Heart right ventricle (tissue), 16 donors: Measurements from ENCODE around the gene BARD1. TPM values are rescaled to one million over a fixed set of nuclear protein-coding genes. Genes with fewer than 3 reads are reported as not detected.

ENCODE experiments used
- ATAC-seq, 8 donors: fragments of 200-7000 bp; cut with Tn5 transposase; one replicate each; pipeline ENCODE4 v1.9.1; 2020; ENCODE audit warnings: mild to moderate bottlenecking in 8 of 8, moderate library complexity in 8 of 8, moderate number of reproducible peaks in 1 of 8
- DNase-seq, 2 donors: peaks; one replicate each; pipeline ENCODE4 v3.0.0-alpha.2; 2020
- H3K27ac ChIP-seq, 10 donors: fragments of 200-600 bp; sonication (generic) in 2 of 10; one replicate each; pipeline versions ENCODE4 v1.5.0 to v1.8.0; 2020 to 2022; ENCODE audit warnings: mild to moderate bottlenecking in 3 of 10
- H3K27me3 ChIP-seq, 7 donors: fragments of 200-600 bp; one replicate each; pipeline ENCODE4 v1.8.0; 2021 to 2022; ENCODE audit warnings: mild to moderate bottlenecking in 2 of 7
- H3K36me3 ChIP-seq, 9 donors: fragments of 200-600 bp; sonication (generic) in 1 of 9; one replicate each; pipeline versions ENCODE4 v1.5.0 to v1.8.0; 2020 to 2022; ENCODE audit warnings: mild to moderate bottlenecking in 2 of 9
- H3K4me1 ChIP-seq, 9 donors: fragments of 200-600 bp; sonication (generic) in 1 of 9; one replicate each; pipeline versions ENCODE4 v1.5.0 to v1.8.0; 2020 to 2022; ENCODE audit warnings: mild to moderate bottlenecking in 4 of 9
- H3K4me3 ChIP-seq, 10 donors: fragments of 200-600 bp; sonication (generic) in 2 of 10; one replicate each; pipeline versions ENCODE4 v1.5.0 to v1.8.0; 2020 to 2022; ENCODE audit warnings: mild to moderate bottlenecking in 7 of 10, moderate library complexity in 2 of 10
- H3K9me3 ChIP-seq, 11 donors: fragments of 200-600 bp in 10 of 11; sonication (generic) in 2 of 11; one replicate each; pipeline versions ENCODE4 v1.5.0 to v1.8.0; 2013 to 2022; ENCODE audit warnings: mild to moderate bottlenecking in 2 of 11, control low read depth in 1 of 11, moderate library complexity in 1 of 11
- WGBS, 2 donors: extraction: QIAGEN DNeasy Blood & Tissue Kit; methylation state at CpG; one replicate each; pipeline ENCODE4 v1.1.7; 2013; ENCODE audit warnings: inconsistent platforms in 1 of 2; 5-methylcytosine and 5-hydroxymethylcytosine counted together
- intact Hi-C, 10 donors: fragments of 100-400 bp; cut with DNase I; formaldehyde crosslinking; loops; one replicate each; pipeline versions ENCODE4 v1.11.1 to v1.14.2; 2022
- polyA plus RNA-seq, 2 donors: library from polyadenylated mRNA; stranded (reverse); fragments of 200-250 nt; gene quantifications; one replicate each; pipeline ENCODE4 v1.2.3, GENCODE V29; 2013
- total RNA-seq, 10 donors: library from RNA; stranded (reverse); fragmentation: NEBNext Ultra II Directional in 3 of 10; extraction: Animal tissue kit (Norgen Biotek cat#: 25700) in 3 of 10; gene quantifications; one replicate each; pipeline versions ENCODE4 v1.2.1 to v1.2.4, GENCODE V29; 2021 to 2023
- TF ChIP-seq, protein P1 (sequence below), 9 donors: fragments of 200-600 bp; sonication (generic) in 2 of 9; IDR thresholded peaks; one replicate each; pipeline versions ENCODE4 v1.5.0 to v1.8.0; 2021 to 2022; ENCODE audit warnings: antibody characterized with exemption in 9 of 9, mild to moderate bottlenecking in 5 of 9, moderate library complexity in 1 of 9
- donor health status: Arrhythmogenic right ventricular cardiomyopathy.
- donor health status: ischemic (EF 13 %, LVEDD 7.1; RV severe dilation, severe dysfunction).
- donor health status: healthy with polysubstance abuse.
- donor health status: DM: no; HTN: yes; CAD: no.
- donor health status: DM: no; HTN: no; CAD: no.
- donor health status: ischemic (EF 25% LVEDD 6.9; RV normal size, moderate dysfunction).
- donor health status: ischemic (EF 25% LVEDD 5.7; RV mildly dilated, moderate dysfunction).
- donor health status: healthy.
- donor health status: DM: yes; HTN: yes; CAD: no.
- donor health status: Ischemic cardiomyopathy.
- donor health status: ischemic (EF 35%, LVEDD 5.7; RV mildly dilated, moderate dysfunction).
- donor health status: nonischemic (EF 11% LVEDD 7.7; RV severe dilation, severe dysfunction).
- donor health status: DM: yes; HTN: yes; CAD: no.
- donor health status: PGD.
- donor health status: ischemic (EF 29% LVEDD 5.4; RV normal size, mild dysfunction).
- donor health status: nonischemic (EF 23%, LVEDD 6.1; RV moderate dilation, normal function).

Gene BARD1
- total and polyA plus RNA-seq, 12 donors: 1.4 to 15.5 (median 8.7) TPM

GRCh38 chr2:214772443-214773015, 37.0 kb downstream of the BARD1 start:
- Histone ChIP-seq H3K9me3 (peaks cover 0 to 15% (median 0%) of the 10 kb centered on the region in 11 donors), H3K27ac (no peak overlapping the region), H3K4me3 (no peak overlapping the region), H3K27me3 (no peaks in the 10 kb centered on the region), H3K4me1 (peaks cover 0 to 10% (median 0%) of the 10 kb centered on the region in 9 donors), H3K36me3 (peaks cover 0 to 40% (median 5%) of the 10 kb centered on the region in 9 donors)
- WGBS, 2 donors: 38 to 39% methylated on average over 3 of the region's 3 CpGs
- TF ChIP-seq, protein P1, sequence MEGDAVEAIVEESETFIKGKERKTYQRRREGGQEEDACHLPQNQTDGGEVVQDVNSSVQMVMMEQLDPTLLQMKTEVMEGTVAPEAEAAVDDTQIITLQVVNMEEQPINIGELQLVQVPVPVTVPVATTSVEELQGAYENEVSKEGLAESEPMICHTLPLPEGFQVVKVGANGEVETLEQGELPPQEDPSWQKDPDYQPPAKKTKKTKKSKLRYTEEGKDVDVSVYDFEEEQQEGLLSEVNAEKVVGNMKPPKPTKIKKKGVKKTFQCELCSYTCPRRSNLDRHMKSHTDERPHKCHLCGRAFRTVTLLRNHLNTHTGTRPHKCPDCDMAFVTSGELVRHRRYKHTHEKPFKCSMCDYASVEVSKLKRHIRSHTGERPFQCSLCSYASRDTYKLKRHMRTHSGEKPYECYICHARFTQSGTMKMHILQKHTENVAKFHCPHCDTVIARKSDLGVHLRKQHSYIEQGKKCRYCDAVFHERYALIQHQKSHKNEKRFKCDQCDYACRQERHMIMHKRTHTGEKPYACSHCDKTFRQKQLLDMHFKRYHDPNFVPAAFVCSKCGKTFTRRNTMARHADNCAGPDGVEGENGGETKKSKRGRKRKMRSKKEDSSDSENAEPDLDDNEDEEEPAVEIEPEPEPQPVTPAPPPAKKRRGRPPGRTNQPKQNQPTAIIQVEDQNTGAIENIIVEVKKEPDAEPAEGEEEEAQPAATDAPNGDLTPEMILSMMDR (IDR thresholded peaks at IDR 0.05): no peak
- ATAC-seq (no peak), DNase-seq (no peak)
- intact Hi-C loops: no loop called here

DNA sequence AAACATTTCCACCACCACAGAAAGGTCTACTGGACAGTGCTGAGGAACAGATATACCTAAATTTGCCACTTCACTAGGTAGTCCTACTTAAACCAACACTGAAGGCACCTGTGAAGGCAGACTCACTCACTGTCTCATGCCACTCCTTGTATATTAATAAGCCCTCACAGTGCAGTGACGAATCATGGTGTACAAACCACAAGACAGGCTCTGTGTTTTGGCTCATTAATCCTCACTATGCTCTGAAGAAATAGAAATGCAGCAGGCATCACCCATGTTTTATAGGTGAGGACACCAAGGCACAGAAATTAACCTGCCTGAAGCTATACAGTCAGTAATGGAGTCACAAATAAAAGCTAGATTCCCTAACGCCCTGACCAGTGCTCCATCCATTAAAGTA, 44.3 kb downstream of the BARD1 start:
- ATAC-seq (no peak), DNase-seq (no peak)
- intact Hi-C loops: no loop called here
- 95 to 97% methylated on average over 2 of the region's 2 CpGs for WGBS, 2 donors
- no peak overlapping the region for H3K4me3 ChIP-seq
- no peaks in the 10 kb centered on the region for H3K27me3 ChIP-seq
- H3K4me1 ChIP-seq: no peaks in the 10 kb centered on the region
- TF ChIP-seq, protein P1 (IDR thresholded peaks at IDR 0.05): no peak
- no peak overlapping the region for H3K27ac ChIP-seq
- no peaks in the 10 kb centered on the region for H3K9me3 ChIP-seq
- H3K36me3 ChIP-seq: peaks cover 0 to 67% (median 11%) of the 10 kb centered on the region in 9 donors

- H3K9me3 ChIP-seq: no peaks in the 10 kb centered on the region
- no peak overlapping the region for H3K4me3 ChIP-seq
- 45 to 71% methylated on average over 2 of the region's 2 CpGs for WGBS, 2 donors
- TF ChIP-seq, protein P1 (IDR thresholded peaks at IDR 0.05): no peak
- ATAC-seq (no peak), DNase-seq (no peak)
- H3K27me3 ChIP-seq: no peaks in the 10 kb centered on the region
- intact Hi-C loops: no loop called here
- H3K4me1 ChIP-seq: peaks cover 0 to 3% (median 0%) of the 10 kb centered on the region in 9 donors
- peaks cover 0 to 58% (median 4%) of the 10 kb centered on the region in 9 donors for H3K36me3 ChIP-seq
- H3K27ac ChIP-seq: no peak overlapping the region
Measured at GRCh38 chr2:214753455-214753854, 56.0 kb downstream of the BARD1 start.

- Histone ChIP-seq H3K27ac (no peak overlapping the region), H3K27me3 (no peaks in the 10 kb centered on the region), H3K36me3 (peaks cover 0 to 36% (median under 1%) of the 10 kb centered on the region in 9 donors), H3K9me3 (no peaks in the 10 kb centered on the region), H3K4me1 (peaks cover 0 to 8% (median 0%) of the 10 kb centered on the region in 9 donors), H3K4me3 (no peak overlapping the region)
- ATAC-seq (no peak), DNase-seq (no peak)
- WGBS, 2 donors: 93 to 94% methylated on average over 2 of the region's 2 CpGs
- intact Hi-C loops: no loop called here
- TF ChIP-seq, protein P1 (IDR thresholded peaks at IDR 0.05): no peak
Measured at GRCh38 chr2:214750529-214750928, 59.0 kb downstream of the BARD1 start.
